HCT116 (cell line): ENCODE measurements around the gene CMIP. TPM values are rescaled to one million over a fixed set of nuclear protein-coding genes. Genes with fewer than 3 reads are reported as not detected.

Source experiments
- ATAC-seq: fragments of 200-7000 bp; cut with Tn5 transposase; 2 replicates; pipeline ENCODE4 v1.9.1; 2020; ENCODE audit warnings: mild to moderate bottlenecking, moderate library complexity
- BruUV-seq: library from RNA; stranded (reverse); fragments of 400-500 nt; replicated peaks from 2 replicates; lab custom pipeline; 2021; lab: Mats Ljungman, UMichigan
- CTCF ChIA-PET: fragments of 300-600 bp; sonication (Branson Sonifier 250); formaldehyde crosslinking; loops from one replicate; lab custom pipeline; 2021; ENCODE audit warnings: antibody characterized with exemption; lab: Charles Lee
- POLR2A ChIA-PET: fragments of 300-600, 350-600 bp; sonication (Branson Sonifier 250); formaldehyde crosslinking; loops from one replicate; lab custom pipeline; 2021; ENCODE audit warnings: antibody characterized with exemption; lab: Charles Lee
- RAD21 ChIA-PET, 2 experiments: fragments of 300-600 bp; sonication (Branson Sonifier 250); formaldehyde crosslinking; loops; one replicate each; lab custom pipeline; 2023; ENCODE audit warnings: low total read pairs in 2 of 2; ENCODE audit not compliant: uncharacterized antibody in 2 of 2, unreplicated experiment in 2 of 2, low non-redundant PET in 1 of 2; lab: Charles Lee
- DNase-seq: peaks from one replicate; pipeline ENCODE4 v3.0.0-alpha.2; 2010; ENCODE audit warnings: low read depth, low spot score
- H2AFZ ChIP-seq: fragments of 200-600 bp; shearing (Covaris generic), sonication (generic); 2 replicates; pipeline ENCODE4 v1.6.1; 2017; ENCODE audit warnings: low read depth, mixed run types, mixed read lengths, antibody characterized with exemption, low read length; ENCODE audit not compliant: poor library complexity, severe bottlenecking
- H3K27ac ChIP-seq: 2 replicates; pipeline ENCODE4 v1.5.1; 2012; ENCODE audit warnings: low read depth, low read length
- H3K27me3 ChIP-seq: fragments of 200-600 bp; sonication (generic); 2 replicates; pipeline ENCODE4 v1.6.1; 2016; ENCODE audit warnings: mixed run types, low read length, mixed read lengths; ENCODE audit not compliant: insufficient read depth
- H3K36me3 ChIP-seq, 2 experiments: fragments of 200-500 bp in 1 of 2; fragments of 200-600 bp in 1 of 2; sonication (Bioruptor generic) in 1 of 2; sonication (generic) in 1 of 2; 2 replicates each; pipeline versions ENCODE4 v1.5.1 to v1.6.1; 2014 to 2016; ENCODE audit warnings: low read length in 2 of 2, inconsistent platforms in 1 of 2, mixed read lengths in 1 of 2, mixed run types in 1 of 2; ENCODE audit not compliant: insufficient read depth in 2 of 2, control insufficient read depth in 1 of 2
- H3K4me1 ChIP-seq, 2 experiments: fragments of 200-600 bp in 1 of 2; sonication (generic) in 1 of 2; 2 replicates each; pipeline versions ENCODE4 v1.5.1 to v1.6.1; 2012 to 2017; ENCODE audit warnings: low read length in 2 of 2, inconsistent platforms in 1 of 2, mild to moderate bottlenecking in 1 of 2, mixed read lengths in 1 of 2, mixed run types in 1 of 2, moderate library complexity in 1 of 2; ENCODE audit not compliant: insufficient read depth in 2 of 2, control insufficient read depth in 1 of 2
- H3K4me2 ChIP-seq: fragments of 200-600 bp; sonication (generic); 2 replicates; pipeline ENCODE4 v1.6.1; 2017; ENCODE audit warnings: mixed run types, low read length, mixed read lengths
- H3K4me3 ChIP-seq, 2 experiments: fragments of 200-600 bp in 1 of 2; sonication (generic) in 1 of 2; replicated peaks in 1 of 2; 2 replicates each; pipeline ENCODE4 v1.5.1; 2011 to 2016; ENCODE audit warnings: low read length in 2 of 2, control low read depth in 1 of 2, low read depth in 1 of 2, mild to moderate bottlenecking in 1 of 2, mixed read lengths in 1 of 2, mixed run types in 1 of 2
- H3K79me2 ChIP-seq: fragments of 200-600 bp; sonication (generic); 2 replicates; pipeline ENCODE4 v1.6.1; 2017; ENCODE audit warnings: mild to moderate bottlenecking, mixed run types, low read length, moderate library complexity, mixed read lengths; ENCODE audit not compliant: insufficient read depth
- H3K9ac ChIP-seq: fragments of 200-600 bp; sonication (generic); 2 replicates; pipeline ENCODE4 v1.6.1; 2016; ENCODE audit warnings: low read length, mixed read lengths
- H3K9me2 ChIP-seq: fragments of 200-600 bp; sonication (generic), shearing (Covaris generic); 2 replicates; pipeline ENCODE4 v1.6.1; 2017; ENCODE audit warnings: mixed run types, mild to moderate bottlenecking, moderate library complexity; ENCODE audit not compliant: insufficient read depth
- H3K9me3 ChIP-seq, 2 experiments: fragments of 200-500 bp in 1 of 2; fragments of 200-600 bp in 1 of 2; sonication (Bioruptor generic) in 1 of 2; sonication (generic) in 1 of 2; 2 replicates each; pipeline ENCODE4 v1.6.1; 2014 to 2017; ENCODE audit warnings: low read length in 2 of 2, mixed read lengths in 2 of 2, inconsistent platforms in 1 of 2, low read depth in 1 of 2, mild to moderate bottlenecking in 1 of 2, mixed run types in 1 of 2, moderate library complexity in 1 of 2; ENCODE audit not compliant: control insufficient read depth in 1 of 2, insufficient read depth in 1 of 2
- H4K20me1 ChIP-seq: fragments of 200-600 bp; sonication (generic), shearing (Covaris generic); 2 replicates; pipeline ENCODE4 v1.6.1; 2017; ENCODE audit warnings: mixed run types, mild to moderate bottlenecking, moderate library complexity; ENCODE audit not compliant: insufficient read depth
- ATF3 ChIP-seq: IDR thresholded peaks from 2 replicates; pipeline ENCODE4 v1.6.1; 2012
- CBX3 ChIP-seq: IDR thresholded peaks from 2 replicates; pipeline ENCODE4 v1.6.1; 2012; ENCODE audit warnings: low read depth
- CEBPB ChIP-seq: IDR thresholded peaks from 2 replicates; pipeline ENCODE4 v1.6.1; 2012; ENCODE audit warnings: low read depth
- CTCF ChIP-seq, 3 experiments: fragments of 200-600 bp in 1 of 3; sonication (generic) in 1 of 3; IDR thresholded peaks in 2 of 3; conservative IDR thresholded peaks in 1 of 3; 2 replicates each; pipeline ENCODE4 v1.5.1; 2012 to 2017; ENCODE audit warnings: low read depth in 2 of 3, low read length in 2 of 3, antibody characterized with exemption in 1 of 3, borderline replicate concordance in 1 of 3, control low read depth in 1 of 3, mild to moderate bottlenecking in 1 of 3, mixed read lengths in 1 of 3, mixed run types in 1 of 3, moderate library complexity in 1 of 3; ENCODE audit not compliant: insufficient read depth in 1 of 3
- EZH2phosphoT487 ChIP-seq: fragments of 200-600 bp; IDR thresholded peaks from 2 replicates; pipeline ENCODE4 v1.6.1; 2018; ENCODE audit warnings: antibody characterized with exemption, borderline replicate concordance
- FOSL1 ChIP-seq: IDR thresholded peaks from 2 replicates; pipeline ENCODE4 v1.6.1; 2012; ENCODE audit warnings: low read depth
- MAX ChIP-seq: IDR thresholded peaks from 2 replicates; pipeline ENCODE4 v1.6.1; 2012
- SIN3A ChIP-seq: IDR thresholded peaks from 2 replicates; pipeline ENCODE4 v1.6.1; 2012; ENCODE audit warnings: low read depth
- SP1 ChIP-seq: IDR thresholded peaks from 2 replicates; pipeline ENCODE4 v1.6.1; 2012; ENCODE audit warnings: low read depth
- SRF ChIP-seq: IDR thresholded peaks from 2 replicates; pipeline ENCODE4 v1.6.1; 2012; ENCODE audit warnings: low read depth
- TCF7L2 ChIP-seq: IDR thresholded peaks from 2 replicates; pipeline ENCODE4 v1.7.0; 2011; ENCODE audit warnings: borderline replicate concordance, inconsistent platforms; ENCODE audit not compliant: insufficient read depth, insufficient read length; ENCODE audit errors: extremely low read depth
- YY1 ChIP-seq: IDR thresholded peaks from 2 replicates; pipeline ENCODE4 v1.6.1; 2011; ENCODE audit warnings: low read length, low read depth, moderate library complexity, mild to moderate bottlenecking; ENCODE audit not compliant: insufficient replicate concordance; ENCODE audit errors: extremely low read depth
- ZBTB33 ChIP-seq: IDR thresholded peaks from 2 replicates; pipeline ENCODE4 v1.6.1; 2011; ENCODE audit warnings: mild to moderate bottlenecking, low read length, moderate library complexity; ENCODE audit not compliant: insufficient replicate concordance; ENCODE audit errors: extremely low read depth
- ZNF274 ChIP-seq: fragments of 200-500 bp; sonication (Bioruptor generic); IDR thresholded peaks from 2 replicates; pipeline ENCODE4 v1.6.1; 2014; ENCODE audit warnings: mild to moderate bottlenecking, low read depth, low read length, inconsistent platforms
- intact Hi-C: fragments of 100-400 bp; cut with micrococcal nuclease; formaldehyde crosslinking; loops from 2 replicates; pipeline ENCODE4 v1.10.0; 2022
- total RNA-seq: library from RNA; stranded (reverse); gene quantifications from one replicate; pipeline ENCODE4 v1.2.1, GENCODE V29; 2021; ENCODE audit not compliant: unreplicated experiment

The CMIP gene
- total RNA-seq, 1 experiment from 2014 or later = 64.6 TPM

- H2AFZ ChIP-seq = no peak overlapping the region
- H3K4me1 ChIP-seq = peaks cover 7 to 38% of the 10 kb centered on the region in 2 experiments; a peak in 3 of 4 replicates
- CTCF ChIA-PET = interaction anchor here (1.0 kb wide), 1 partner anchor 88 kb away, joined by 4 read pairs; no protein-coding TSS in a partner anchor
- RAD21 ChIA-PET = no interaction called here
- POLR2A ChIA-PET = no interaction called here
- no TSS peak for BruUV-seq
- H3K9me2 ChIP-seq = no peaks in the 10 kb centered on the region
- H3K27ac ChIP-seq = no peak overlapping the region
- peak; percentile 7; the same call in 1 of the 2 replicates for ATAC-seq
- TF ChIP-seq TCF7L2 = no peak
- no peak for TF ChIP-seq ZNF274
- no peak for TF ChIP-seq YY1
- TF ChIP-seq ZBTB33 = no peak
- TF ChIP-seq SIN3A = no peak
- TF ChIP-seq SRF = no peak
- no peak for TF ChIP-seq ATF3
- no peak for TF ChIP-seq SP1
- TF ChIP-seq EZH2phosphoT487 = no peak
- no peak for TF ChIP-seq CTCF (IDR thresholded peaks at IDR 0.05 in 2 of 3, conservative IDR thresholded peaks at IDR 0.05 in 1 of 3; ENCODE audit: borderline replicate concordance in 1 of 3, insufficient read depth in 1 of 3, low read depth in 2 of 3, low read length in 2 of 3)
- no peak for TF ChIP-seq CEBPB
- TF ChIP-seq FOSL1 = no peak
- no peak for TF ChIP-seq MAX
- no peak for TF ChIP-seq CBX3
- H3K9ac ChIP-seq = no peak overlapping the region
- no peak for DNase-seq
- H3K4me3 ChIP-seq = no peak overlapping the region
- peaks cover 48% of the 10 kb centered on the region for H3K79me2 ChIP-seq
- H3K36me3 ChIP-seq = peaks cover 0 to 18% of the 10 kb centered on the region in 2 experiments; a peak in 3 of 4 replicates
- H4K20me1 ChIP-seq = no peaks in the 10 kb centered on the region; the same call in 1 of the 2 replicates
- intact Hi-C loops = no loop called here
- no peaks in the 10 kb centered on the region for H3K9me3 ChIP-seq
- H3K27me3 ChIP-seq = no peaks in the 10 kb centered on the region
- peak overlapping the region; percentile 35; the same call in 1 of the 2 replicates for H3K4me2 ChIP-seq
These were observed 164.8 kb downstream of the CMIP start for GRCh38 chr16:81609323-81609892.
